ENCODE measurements around the gene MSL1. TPM values are rescaled to one million over a fixed set of nuclear protein-coding genes. Genes with fewer than 3 reads are reported as not detected.

MSL1 gene
- total RNA-seq, 5 donors from 2014 or later (not counting 1 experiment from before 2014, with no cell fraction given): 106 to 136 (median 115) TPM

- H3K4me1 Mint-ChIP-seq: peaks cover 62 to 70% (median 63%) of the 10 kb centered on the region in 3 donors
- H3K27me3 Mint-ChIP-seq: no peaks in the 10 kb centered on the region
- H3K36me3 Mint-ChIP-seq: peaks cover 46% of the 10 kb centered on the region
- H3K36me3 ChIP-seq (ENCODE audit: control insufficient read depth in 2 of 2, extremely low read depth in 1 of 2, insufficient read depth in 1 of 2, low read length in 1 of 2): peaks cover 7 to 75% of the 10 kb centered on the region in 2 donors
- H3K9me3 Mint-ChIP-seq: no peaks in the 10 kb centered on the region
- no peak overlapping the region for H3K27ac ChIP-seq (ENCODE audit: low read length)
- no peaks in the 10 kb centered on the region for H3K27me3 ChIP-seq (replicated peaks in 1 of 2; ENCODE audit: control insufficient read depth in 2 of 2, extremely low read depth in 1 of 2, insufficient read depth in 2 of 2, low read length in 1 of 2)
- H3K4me3 Mint-ChIP-seq: no peak overlapping the region
- no peak overlapping the region for H3K4me3 ChIP-seq (ENCODE audit: control insufficient read depth in 1 of 2, extremely low read depth in 1 of 2, low read length in 1 of 2)
- WGBS (ENCODE audit: insufficient coverage): no CpG with 5 or more reads among the region's 7 CpGs
- ATAC-seq (replicated peaks in 1 of 4) (no peak), DNase-seq (no peak)
- peaks cover 0 to 12% of the 10 kb centered on the region in 2 experiments for H3K4me1 ChIP-seq (ENCODE audit: control insufficient read depth in 1 of 2, extremely low read depth in 1 of 2, insufficient read depth in 2 of 2, low read length in 2 of 2)
- no peaks in the 10 kb centered on the region for H3K9me3 ChIP-seq
- peak overlapping the region; percentile 22 to 24 for H3K27ac Mint-ChIP-seq
- CTCF ChIA-PET: interaction anchor here in 1 of 2 donors (1.0 to 3.0 kb wide), 3 partner anchors 15 to 78 kb away, joined by 3 to 11 read pairs (median 3); no protein-coding TSS in a partner anchor
- POLR2A ChIA-PET: interaction anchor here (0.6 to 1.2 kb wide), 6 partner anchors 11 to 1815 kb away, joined by 3 to 6 read pairs (median 3); partner anchors contain the start of gene CASC3 (in 1 of the 2)
Measured at GRCh38 chr17:40151414-40151963, 29.7 kb downstream of the MSL1 start.

- Mint-ChIP-seq H3K36me3 (peaks cover 38% of the 10 kb centered on the region), H3K4me1 (peaks cover 57 to 61% (median 58%) of the 10 kb centered on the region in 3 donors), H3K27ac (peak overlapping the region in 1 of 2 donors; percentile 50), H3K4me3 (no peak overlapping the region), H3K27me3 (no peaks in the 10 kb centered on the region), H3K9me3 (no peaks in the 10 kb centered on the region)
- no peaks in the 10 kb centered on the region for H3K27me3 ChIP-seq (replicated peaks in 1 of 2; ENCODE audit: control insufficient read depth in 2 of 2, extremely low read depth in 1 of 2, insufficient read depth in 2 of 2, low read length in 1 of 2)
- no peak overlapping the region for H3K4me3 ChIP-seq (ENCODE audit: control insufficient read depth in 1 of 2, extremely low read depth in 1 of 2, low read length in 1 of 2)
- H3K9me3 ChIP-seq: no peaks in the 10 kb centered on the region
- ChIA-PET CTCF (interaction anchor here in 1 of 2 donors (0.6 kb wide), 2 partner anchors 46 to 386 kb away, joined by 3 read pairs; no protein-coding TSS in a partner anchor), POLR2A (interaction anchor here in 1 of 2 donors (0.6 to 0.7 kb wide), 2 partner anchors 76 to 352 kb away, joined by 3 to 5 read pairs; no protein-coding TSS in a partner anchor)
- ATAC-seq (replicated peaks in 1 of 4) (no peak), DNase-seq (no peak)
- peaks cover 4 to 61% of the 10 kb centered on the region in 2 donors for H3K36me3 ChIP-seq (ENCODE audit: control insufficient read depth in 2 of 2, extremely low read depth in 1 of 2, insufficient read depth in 1 of 2, low read length in 1 of 2)
- WGBS (ENCODE audit: insufficient coverage): 91% methylated on average over 12 of the region's 14 CpGs
- no peak overlapping the region for H3K27ac ChIP-seq (ENCODE audit: low read length)
- H3K4me1 ChIP-seq (ENCODE audit: control insufficient read depth in 1 of 2, extremely low read depth in 1 of 2, insufficient read depth in 2 of 2, low read length in 2 of 2): peaks cover 0 to 3% of the 10 kb centered on the region in 2 experiments
Measured at GRCh38 chr17:40153603-40154236, 31.9 kb downstream of the MSL1 start.

GRCh38 chr17:40157973-40158372 lies 36.2 kb downstream of the MSL1 start:
- peak overlapping the region; percentile 82 to 83 for H3K27ac Mint-ChIP-seq
- H3K4me3 Mint-ChIP-seq: no peak overlapping the region
- H3K27me3 Mint-ChIP-seq: no peaks in the 10 kb centered on the region
- H3K36me3 Mint-ChIP-seq: peaks cover 30% of the 10 kb centered on the region
- peaks cover 34 to 38% (median 35%) of the 10 kb centered on the region in 3 donors for H3K4me1 Mint-ChIP-seq
- Histone ChIP-seq H3K36me3 (ENCODE audit: control insufficient read depth in 2 of 2, extremely low read depth in 1 of 2, insufficient read depth in 1 of 2, low read length in 1 of 2) (peaks cover 4 to 57% of the 10 kb centered on the region in 2 donors), H3K4me3 (ENCODE audit: control insufficient read depth in 1 of 2, extremely low read depth in 1 of 2, low read length in 1 of 2) (no peak overlapping the region), H3K4me1 (ENCODE audit: control insufficient read depth in 1 of 2, extremely low read depth in 1 of 2, insufficient read depth in 2 of 2, low read length in 2 of 2) (peaks cover 0 to 3% of the 10 kb centered on the region in 2 experiments), H3K27ac (ENCODE audit: low read length) (no peak overlapping the region), H3K27me3 (replicated peaks in 1 of 2; ENCODE audit: control insufficient read depth in 2 of 2, extremely low read depth in 1 of 2, insufficient read depth in 2 of 2, low read length in 1 of 2) (no peaks in the 10 kb centered on the region), H3K9me3 (no peaks in the 10 kb centered on the region)
- DNase-seq: no peak
- no peaks in the 10 kb centered on the region for H3K9me3 Mint-ChIP-seq
- CTCF ChIA-PET: interaction anchor here in 1 of 2 donors (0.9 kb wide), 1 partner anchor 143 kb away, joined by 3 read pairs; the partner anchor contains the start of gene CSF3
- POLR2A ChIA-PET: interaction anchor here in 1 of 2 donors (0.5 kb wide), 1 partner anchor 44 kb away, joined by 3 read pairs; no protein-coding TSS in a partner anchor
- no peak for ATAC-seq (replicated peaks in 1 of 4)
- WGBS (ENCODE audit: insufficient coverage): 100% methylated on average over 2 of the region's 2 CpGs

- CTCF ChIA-PET: no interaction called here
- H3K4me3 ChIP-seq (ENCODE audit: control insufficient read depth in 1 of 2, extremely low read depth in 1 of 2, low read length in 1 of 2): no peak overlapping the region
- WGBS (ENCODE audit: insufficient coverage): no CpG with 5 or more reads among the region's 3 CpGs
- no peak overlapping the region for H3K27ac ChIP-seq (ENCODE audit: low read length)
- no peaks in the 10 kb centered on the region for H3K27me3 ChIP-seq (replicated peaks in 1 of 2; ENCODE audit: control insufficient read depth in 2 of 2, extremely low read depth in 1 of 2, insufficient read depth in 2 of 2, low read length in 1 of 2)
- peak overlapping the region; percentile 82 to 83 for H3K27ac Mint-ChIP-seq
- DNase-seq: no peak
- H3K4me1 ChIP-seq (ENCODE audit: control insufficient read depth in 1 of 2, extremely low read depth in 1 of 2, insufficient read depth in 2 of 2, low read length in 2 of 2): peaks cover 0 to 3% of the 10 kb centered on the region in 2 experiments
- peaks cover 8 to 57% of the 10 kb centered on the region in 2 donors for H3K36me3 ChIP-seq (ENCODE audit: control insufficient read depth in 2 of 2, extremely low read depth in 1 of 2, insufficient read depth in 1 of 2, low read length in 1 of 2)
- POLR2A ChIA-PET: no interaction called here
- no peak overlapping the region for H3K4me3 Mint-ChIP-seq
- no peaks in the 10 kb centered on the region for H3K27me3 Mint-ChIP-seq
- no peaks in the 10 kb centered on the region for H3K9me3 Mint-ChIP-seq
- no peaks in the 10 kb centered on the region for H3K9me3 ChIP-seq
- peaks cover 30% of the 10 kb centered on the region for H3K36me3 Mint-ChIP-seq
- peaks cover 28 to 33% (median 31%) of the 10 kb centered on the region in 3 donors for H3K4me1 Mint-ChIP-seq
- ATAC-seq (replicated peaks in 1 of 4): no peak
Measured at GRCh38 chr17:40158438-40159013, 36.8 kb downstream of the MSL1 start.

GRCh38 chr17:40159456-40159855 lies 37.7 kb downstream of the MSL1 start:
- no CpG with 5 or more reads among the region's 6 CpGs for whole genome bisulfite sequencing (ENCODE audit: insufficient coverage)
- Histone ChIP-seq H3K9me3 (no peaks in the 10 kb centered on the region), H3K4me1 (ENCODE audit: control insufficient read depth in 1 of 2, extremely low read depth in 1 of 2, insufficient read depth in 2 of 2, low read length in 2 of 2) (peaks cover 0 to 3% of the 10 kb centered on the region in 2 experiments), H3K4me3 (ENCODE audit: control insufficient read depth in 1 of 2, extremely low read depth in 1 of 2, low read length in 1 of 2) (no peak overlapping the region), H3K27me3 (replicated peaks in 1 of 2; ENCODE audit: control insufficient read depth in 2 of 2, extremely low read depth in 1 of 2, insufficient read depth in 2 of 2, low read length in 1 of 2) (no peaks in the 10 kb centered on the region), H3K27ac (ENCODE audit: low read length) (no peak overlapping the region), H3K36me3 (ENCODE audit: control insufficient read depth in 2 of 2, extremely low read depth in 1 of 2, insufficient read depth in 1 of 2, low read length in 1 of 2) (peaks cover 17 to 53% of the 10 kb centered on the region in 2 donors)
- no peaks in the 10 kb centered on the region for H3K9me3 Mint-ChIP-seq
- no peak for DNase-seq
- H3K4me3 Mint-ChIP-seq: no peak overlapping the region
- ChIA-PET CTCF (no interaction called here), POLR2A (no interaction called here)
- peaks cover 35% of the 10 kb centered on the region for H3K36me3 Mint-ChIP-seq
- ATAC-seq (replicated peaks in 1 of 4): no peak
- H3K27ac Mint-ChIP-seq: no peak overlapping the region
- peaks cover 25 to 30% (median 28%) of the 10 kb centered on the region in 3 donors for H3K4me1 Mint-ChIP-seq
- no peaks in the 10 kb centered on the region for H3K27me3 Mint-ChIP-seq

GRCh38 chr17:40167685-40168261 lies 46.0 kb downstream of the MSL1 start:
- H3K27me3 ChIP-seq (replicated peaks in 1 of 2; ENCODE audit: control insufficient read depth in 2 of 2, extremely low read depth in 1 of 2, insufficient read depth in 2 of 2, low read length in 1 of 2): no peaks in the 10 kb centered on the region
- 100% methylated on average over 1 of the region's 3 CpGs for WGBS (ENCODE audit: insufficient coverage)
- H3K36me3 ChIP-seq (ENCODE audit: control insufficient read depth in 2 of 2, extremely low read depth in 1 of 2, insufficient read depth in 1 of 2, low read length in 1 of 2): peaks cover 30 to 82% of the 10 kb centered on the region in 2 donors
- POLR2A ChIA-PET: interaction anchor here in 1 of 2 donors (0.6 kb wide), 1 partner anchor 130 kb away, joined by 3 read pairs; no protein-coding TSS in a partner anchor
- H3K9me3 ChIP-seq: no peaks in the 10 kb centered on the region
- no peak overlapping the region for H3K27ac ChIP-seq (ENCODE audit: low read length)
- CTCF ChIA-PET: interaction anchor here (0.8 to 4.2 kb wide), 17 partner anchors 12 to 366 kb away, joined by 3 to 72 read pairs (median 4); partner anchors contain the start of genes CASC3 (in 1 of the 2), NR1D1 (in 1 of the 2) and WIPF2 (in 1 of the 2)
- peaks cover 0 to 3% of the 10 kb centered on the region in 2 experiments for H3K4me1 ChIP-seq (ENCODE audit: control insufficient read depth in 1 of 2, extremely low read depth in 1 of 2, insufficient read depth in 2 of 2, low read length in 2 of 2)
- Mint-ChIP-seq H3K9me3 (no peaks in the 10 kb centered on the region), H3K27me3 (no peaks in the 10 kb centered on the region), H3K4me1 (peaks cover 5 to 15% (median 13%) of the 10 kb centered on the region in 3 donors), H3K4me3 (no peak overlapping the region), H3K36me3 (peaks cover 69% of the 10 kb centered on the region), H3K27ac (peak overlapping the region; percentile 65 to 78)
- no peak for DNase-seq
- no peak overlapping the region for H3K4me3 ChIP-seq (ENCODE audit: control insufficient read depth in 1 of 2, extremely low read depth in 1 of 2, low read length in 1 of 2)
- peak in 1 of 4 experiments; percentile 22 for ATAC-seq (replicated peaks in 1 of 4)
